Type B pancreatic cell (in vitro differentiated cells): Measurements from ENCODE around the gene MGAT5B. TPM values are rescaled to one million over a fixed set of nuclear protein-coding genes. Genes with fewer than 3 reads are reported as not detected.

ENCODE experiments used
- DNase-seq: peaks from one replicate; pipeline ENCODE4 v3.0.0; 2021; ENCODE audit warnings: mixed read lengths; ENCODE audit not compliant: unreplicated experiment; ENCODE audit errors: extremely low spot score
- H3K27ac Mint-ChIP-seq: 2 replicates; pipeline ENCODE4 v1.8.0; 2021; ENCODE audit warnings: mild to moderate bottlenecking, mixed read lengths
- H3K27me3 Mint-ChIP-seq: 2 replicates; pipeline ENCODE4 v1.8.0; 2021; ENCODE audit warnings: mixed read lengths
- H3K36me3 Mint-ChIP-seq: 2 replicates; pipeline ENCODE4 v1.8.0; 2021; ENCODE audit warnings: mixed read lengths
- H3K4me1 Mint-ChIP-seq: one replicate; pipeline ENCODE4 v1.8.0; 2021; ENCODE audit warnings: mixed read lengths; ENCODE audit not compliant: unreplicated experiment
- H3K4me3 Mint-ChIP-seq: 2 replicates; pipeline ENCODE4 v1.8.0; 2021; ENCODE audit warnings: mild to moderate bottlenecking, mixed read lengths
- H3K9me3 Mint-ChIP-seq: 2 replicates; pipeline ENCODE4 v1.8.0; 2021; ENCODE audit warnings: mixed read lengths
- total RNA-seq: library from RNA; stranded (reverse); gene quantifications from 2 replicates; pipeline ENCODE4 v1.2.1, GENCODE V29; 2021; ENCODE audit warnings: low replicate concordance
- TF ChIP-seq, protein P1 (sequence below): fragments of 200-600 bp; sonication (generic); conservative IDR thresholded peaks from 2 replicates; pipeline ENCODE4 v1.5.0; 2021; ENCODE audit warnings: antibody characterized with exemption, mild to moderate bottlenecking

The MGAT5B gene
- total RNA-seq, 1 donor from 2014 or later: 15.9 TPM

DNA sequence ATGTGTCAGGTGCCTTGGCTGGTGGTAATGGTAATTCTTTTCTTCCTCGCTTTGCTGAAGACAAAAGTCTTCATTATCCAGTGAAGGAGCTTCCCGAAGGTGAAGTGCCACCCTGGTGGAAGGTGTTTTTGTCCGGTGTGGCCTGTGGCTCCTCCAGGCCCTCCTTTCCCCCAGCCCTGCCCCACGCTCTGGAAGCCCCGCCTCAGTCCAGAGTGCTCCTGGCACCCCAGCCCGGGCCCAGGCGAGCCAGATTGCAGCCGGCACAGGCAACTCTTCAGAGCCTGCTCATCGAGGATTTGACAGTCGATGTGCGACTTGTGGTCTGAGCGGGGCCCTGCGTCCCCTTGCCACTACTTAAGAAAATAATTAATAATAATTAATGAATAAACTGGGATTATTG lies 93.7 kb downstream of the MGAT5B start:
- Mint-ChIP-seq H3K4me3 (no peak overlapping the region), H3K36me3 (no peaks in the 10 kb centered on the region), H3K27me3 (peaks cover 49% of the 10 kb centered on the region), H3K9me3 (no peaks in the 10 kb centered on the region), H3K4me1 (no peaks in the 10 kb centered on the region), H3K27ac (no peak overlapping the region)
- no peak for DNase-seq
- TF ChIP-seq, protein P1, sequence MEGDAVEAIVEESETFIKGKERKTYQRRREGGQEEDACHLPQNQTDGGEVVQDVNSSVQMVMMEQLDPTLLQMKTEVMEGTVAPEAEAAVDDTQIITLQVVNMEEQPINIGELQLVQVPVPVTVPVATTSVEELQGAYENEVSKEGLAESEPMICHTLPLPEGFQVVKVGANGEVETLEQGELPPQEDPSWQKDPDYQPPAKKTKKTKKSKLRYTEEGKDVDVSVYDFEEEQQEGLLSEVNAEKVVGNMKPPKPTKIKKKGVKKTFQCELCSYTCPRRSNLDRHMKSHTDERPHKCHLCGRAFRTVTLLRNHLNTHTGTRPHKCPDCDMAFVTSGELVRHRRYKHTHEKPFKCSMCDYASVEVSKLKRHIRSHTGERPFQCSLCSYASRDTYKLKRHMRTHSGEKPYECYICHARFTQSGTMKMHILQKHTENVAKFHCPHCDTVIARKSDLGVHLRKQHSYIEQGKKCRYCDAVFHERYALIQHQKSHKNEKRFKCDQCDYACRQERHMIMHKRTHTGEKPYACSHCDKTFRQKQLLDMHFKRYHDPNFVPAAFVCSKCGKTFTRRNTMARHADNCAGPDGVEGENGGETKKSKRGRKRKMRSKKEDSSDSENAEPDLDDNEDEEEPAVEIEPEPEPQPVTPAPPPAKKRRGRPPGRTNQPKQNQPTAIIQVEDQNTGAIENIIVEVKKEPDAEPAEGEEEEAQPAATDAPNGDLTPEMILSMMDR: no peak

- H3K27me3 Mint-ChIP-seq: peaks cover 53% of the 10 kb centered on the region
- DNase-seq: no peak
- no peak overlapping the region for H3K4me3 Mint-ChIP-seq
- no peaks in the 10 kb centered on the region for H3K36me3 Mint-ChIP-seq
- TF ChIP-seq, protein P1: no peak
- no peaks in the 10 kb centered on the region for H3K9me3 Mint-ChIP-seq
- H3K27ac Mint-ChIP-seq: no peak overlapping the region
- no peaks in the 10 kb centered on the region for H3K4me1 Mint-ChIP-seq
Measured at GRCh38 chr17:76962858-76963257, 94.7 kb downstream of the MGAT5B start.

DNA sequence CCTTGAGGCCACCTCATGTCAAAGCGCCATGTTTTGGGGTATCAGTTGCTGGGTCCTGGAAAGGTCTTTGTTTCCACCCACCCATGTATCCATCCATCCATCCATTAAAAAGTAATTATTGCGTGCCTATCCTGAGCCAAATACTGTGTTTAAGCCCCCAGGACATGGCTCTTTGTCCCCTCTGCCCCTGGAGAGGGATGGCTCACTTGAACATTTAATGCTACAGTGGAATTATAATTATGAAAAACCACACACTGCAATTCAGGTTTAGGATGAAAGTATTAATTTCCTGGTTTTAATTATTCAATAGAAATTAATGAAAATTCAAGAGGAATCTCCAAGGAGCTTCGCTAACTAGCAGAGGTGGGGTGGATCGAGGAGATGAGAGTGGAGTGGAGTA lies 97.8 kb downstream of the MGAT5B start:
- Mint-ChIP-seq H3K27ac (no peak overlapping the region), H3K4me1 (peaks cover 4% of the 10 kb centered on the region), H3K27me3 (peaks cover 60% of the 10 kb centered on the region), H3K36me3 (no peaks in the 10 kb centered on the region), H3K4me3 (no peak overlapping the region), H3K9me3 (no peaks in the 10 kb centered on the region)
- TF ChIP-seq, protein P1: no peak
- DNase-seq: no peak

DNA sequence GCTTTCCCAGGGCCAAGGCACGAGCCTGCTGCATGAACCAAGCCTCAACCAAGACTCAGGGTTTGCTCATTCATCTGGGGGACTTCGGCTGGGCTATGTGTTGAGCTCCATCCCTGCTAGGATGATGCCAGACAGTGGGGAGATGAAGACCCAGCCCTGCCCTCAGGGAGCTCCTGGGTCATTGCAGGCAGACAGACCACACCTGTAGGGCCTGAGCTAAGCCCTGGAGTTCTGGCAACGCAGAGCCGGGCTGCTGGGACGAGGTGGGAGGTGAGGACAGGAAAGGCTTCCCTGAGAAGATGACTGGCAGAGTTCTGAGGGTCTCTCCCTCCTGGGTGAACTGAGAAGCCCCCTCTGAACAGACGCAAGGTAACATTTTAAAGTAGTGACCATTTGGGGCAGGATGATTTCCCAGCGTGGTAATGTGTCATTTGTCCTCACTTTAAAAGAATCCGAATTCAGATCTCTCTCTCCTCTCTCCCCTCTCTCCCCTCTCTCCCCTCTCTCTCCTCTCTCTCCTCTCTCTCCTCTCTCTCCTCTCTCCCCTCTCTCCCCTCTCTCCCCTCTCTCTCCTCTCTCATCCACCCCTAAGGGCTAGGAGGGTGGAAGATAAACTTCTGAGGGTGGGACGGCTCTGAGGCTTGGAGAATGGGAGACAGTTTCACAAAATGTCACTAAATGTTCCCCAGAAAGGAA lies 98.4 kb downstream of the MGAT5B start:
- DNase-seq: no peak
- Mint-ChIP-seq H3K27me3 (peaks cover 66% of the 10 kb centered on the region), H3K27ac (no peak overlapping the region), H3K4me1 (peaks cover 4% of the 10 kb centered on the region), H3K36me3 (no peaks in the 10 kb centered on the region), H3K9me3 (no peaks in the 10 kb centered on the region), H3K4me3 (no peak overlapping the region)
- TF ChIP-seq, protein P1: no peak

DNA sequence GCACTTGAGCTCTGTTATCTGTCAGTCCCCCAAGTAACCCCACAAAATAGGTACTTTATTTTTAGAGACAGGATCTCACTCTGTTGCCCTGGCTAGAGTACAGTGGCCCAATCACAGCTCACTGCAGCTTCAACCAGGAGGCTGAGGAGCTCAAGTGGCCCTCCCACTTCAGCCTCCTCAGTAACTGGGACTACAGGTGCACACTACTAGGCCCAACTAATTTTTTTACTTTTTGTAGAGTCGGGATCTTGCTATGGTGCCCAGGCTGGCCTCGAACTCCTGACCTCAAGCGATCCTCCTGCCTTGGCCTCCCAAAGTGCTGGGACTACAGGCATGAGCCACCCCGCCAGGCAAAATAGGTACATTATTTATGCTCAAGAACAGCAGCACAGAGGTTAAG lies 99.6 kb downstream of the MGAT5B start:
- H3K4me3 Mint-ChIP-seq: no peak overlapping the region

More for the DNA sequence above, 99.6 kb downstream of the MGAT5B start:
- H3K9me3 Mint-ChIP-seq: no peaks in the 10 kb centered on the region
- H3K36me3 Mint-ChIP-seq: no peaks in the 10 kb centered on the region
- H3K27ac Mint-ChIP-seq: no peak overlapping the region
- H3K27me3 Mint-ChIP-seq: peaks cover 68% of the 10 kb centered on the region
- H3K4me1 Mint-ChIP-seq: peaks cover 4% of the 10 kb centered on the region
- TF ChIP-seq, protein P1: no peak
- no peak for DNase-seq
